Spleen (tissue), 7 donors: ENCODE results near the gene ETF1.
"Not testable (repeated sequence)": the region's sequence is repeated elsewhere in the genome, so short reads cannot be mapped to it uniquely, and the experiment has no call there.

ENCODE experiments used
- POLR2A ChIP-seq, 3 donors: fragments of 450-650 bp; IDR thresholded peaks; one replicate each; pipeline ENCODE4 v1.5.1; 2017; ENCODE audit warnings: antibody characterized with exemption in 3 of 3, mild to moderate bottlenecking in 1 of 3
- POLR2AphosphoS5 ChIP-seq, 3 donors: sonication (generic); formaldehyde crosslinking; IDR thresholded peaks; one replicate each; pipeline ENCODE4 v1.5.1; 2017; ENCODE audit warnings: antibody characterized with exemption in 3 of 3
- TF ChIP-seq, protein P1 (sequence below), 11 experiments: fragments of 200-600 bp in 7 of 11; fragments of 450-650 bp in 4 of 11; sonication (generic) in 4 of 11; IDR thresholded peaks in 8 of 11; conservative IDR thresholded peaks in 3 of 11; 1 replicate in 7 of 11; 2 replicates in 4 of 11; pipeline versions ENCODE4 v1.4.0 to v1.8.0; 2016 to 2021; ENCODE audit warnings: antibody characterized with exemption in 11 of 11, inconsistent platforms in 4 of 11, mild to moderate bottlenecking in 1 of 11
- donor health status: DM: no; HTN: no; CAD: no; lungs with moderate emphysema.
- donor health status: DM: no; HTN: no; CAD: no.
- donor health status: DM: no; HTN: no; CAD: no.

DNA sequence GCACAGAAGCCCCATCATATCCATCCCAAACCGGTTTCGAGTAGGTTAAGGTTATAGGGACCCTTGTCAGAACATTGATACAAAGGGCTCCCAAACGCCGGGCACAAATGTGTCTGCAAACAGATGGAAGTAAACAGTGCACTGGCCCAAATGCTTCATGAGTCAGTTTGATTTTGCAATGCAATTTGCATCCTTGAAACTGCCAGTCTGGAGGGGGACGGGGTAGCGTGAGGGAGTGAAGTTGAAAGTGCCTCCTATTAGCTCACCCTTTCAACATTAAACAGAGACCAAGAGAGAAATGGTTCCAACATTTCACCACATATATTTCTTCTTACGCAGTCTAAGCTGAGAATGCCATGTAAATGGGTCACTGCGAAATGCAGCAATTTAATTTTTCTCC lies 35.6 kb downstream of the ETF1 start:
- TF ChIP-seq, protein P1, sequence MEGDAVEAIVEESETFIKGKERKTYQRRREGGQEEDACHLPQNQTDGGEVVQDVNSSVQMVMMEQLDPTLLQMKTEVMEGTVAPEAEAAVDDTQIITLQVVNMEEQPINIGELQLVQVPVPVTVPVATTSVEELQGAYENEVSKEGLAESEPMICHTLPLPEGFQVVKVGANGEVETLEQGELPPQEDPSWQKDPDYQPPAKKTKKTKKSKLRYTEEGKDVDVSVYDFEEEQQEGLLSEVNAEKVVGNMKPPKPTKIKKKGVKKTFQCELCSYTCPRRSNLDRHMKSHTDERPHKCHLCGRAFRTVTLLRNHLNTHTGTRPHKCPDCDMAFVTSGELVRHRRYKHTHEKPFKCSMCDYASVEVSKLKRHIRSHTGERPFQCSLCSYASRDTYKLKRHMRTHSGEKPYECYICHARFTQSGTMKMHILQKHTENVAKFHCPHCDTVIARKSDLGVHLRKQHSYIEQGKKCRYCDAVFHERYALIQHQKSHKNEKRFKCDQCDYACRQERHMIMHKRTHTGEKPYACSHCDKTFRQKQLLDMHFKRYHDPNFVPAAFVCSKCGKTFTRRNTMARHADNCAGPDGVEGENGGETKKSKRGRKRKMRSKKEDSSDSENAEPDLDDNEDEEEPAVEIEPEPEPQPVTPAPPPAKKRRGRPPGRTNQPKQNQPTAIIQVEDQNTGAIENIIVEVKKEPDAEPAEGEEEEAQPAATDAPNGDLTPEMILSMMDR (IDR thresholded peaks at IDR 0.05 in 8 of 11, conservative IDR thresholded peaks at IDR 0.05 in 3 of 11): not testable (repeated sequence)
- TF ChIP-seq POLR2A, POLR2AphosphoS5 (IDR thresholded peaks at IDR 0.05): not testable (repeated sequence)
